GM23248 (cell line): Measurements from ENCODE around the gene PTPRN2. TPM values are rescaled to one million over a fixed set of nuclear protein-coding genes. Genes with fewer than 3 reads are reported as not detected.

Experiments
- DNase-seq: peaks from one replicate; pipeline ENCODE4 v3.0.0-alpha.2; 2015
- H2AFZ ChIP-seq: fragments of 200-600 bp; sonication (generic); 2 replicates; pipeline ENCODE4 v1.6.1; 2016; ENCODE audit warnings: antibody characterized with exemption
- H3F3A ChIP-seq: fragments of 200-600 bp; sonication (generic); 2 replicates; pipeline ENCODE4 v1.6.1; 2016; ENCODE audit warnings: mild to moderate bottlenecking, antibody characterized with exemption, mixed run types; ENCODE audit not compliant: insufficient read depth
- H3K27ac ChIP-seq: fragments of 200-600 bp; sonication (generic); 2 replicates; pipeline ENCODE4 v1.5.1; 2016; ENCODE audit warnings: mild to moderate bottlenecking
- H3K27me3 ChIP-seq: fragments of 200-600 bp; sonication (generic); replicated peaks from 2 replicates; pipeline ENCODE4 v1.6.1; 2016; ENCODE audit warnings: mild to moderate bottlenecking; ENCODE audit not compliant: insufficient read depth
- H3K36me3 ChIP-seq: fragments of 200-600 bp; sonication (generic); 2 replicates; pipeline ENCODE4 v1.6.1; 2016; ENCODE audit warnings: low read depth, mild to moderate bottlenecking
- H3K4me1 ChIP-seq: fragments of 200-600 bp; sonication (generic); 2 replicates; pipeline ENCODE4 v1.6.1; 2016; ENCODE audit warnings: mild to moderate bottlenecking; ENCODE audit not compliant: insufficient read depth
- H3K4me2 ChIP-seq: fragments of 200-600 bp; sonication (generic); one replicate; pipeline ENCODE4 v1.6.1; 2016; ENCODE audit warnings: mild to moderate bottlenecking; ENCODE audit not compliant: unreplicated experiment
- H3K4me3 ChIP-seq: fragments of 200-600 bp; sonication (generic); 2 replicates; pipeline ENCODE4 v1.5.1; 2016; ENCODE audit warnings: mild to moderate bottlenecking
- H3K79me2 ChIP-seq: fragments of 200-600 bp; sonication (generic); 2 replicates; pipeline ENCODE4 v1.6.1; 2016; ENCODE audit warnings: mild to moderate bottlenecking; ENCODE audit not compliant: insufficient read depth
- H3K9ac ChIP-seq: fragments of 200-600 bp; sonication (generic); 2 replicates; pipeline ENCODE4 v1.6.1; 2016; ENCODE audit warnings: mild to moderate bottlenecking
- H3K9me2 ChIP-seq: fragments of 200-600 bp; sonication (generic); 2 replicates; pipeline ENCODE4 v1.6.1; 2016; ENCODE audit warnings: mixed run types, mild to moderate bottlenecking, moderate library complexity; ENCODE audit not compliant: insufficient read depth
- H3K9me3 ChIP-seq: fragments of 200-600 bp; sonication (generic); one replicate; pipeline ENCODE4 v1.6.1; 2017; ENCODE audit warnings: low read depth
- H4K20me1 ChIP-seq: fragments of 200-600 bp; sonication (generic); 2 replicates; pipeline ENCODE4 v1.6.0; 2016; ENCODE audit not compliant: insufficient read depth
- EZH2 ChIP-seq: fragments of 200-600 bp; sonication (generic); IDR thresholded peaks from 2 replicates; pipeline ENCODE4 v1.6.1; 2018; ENCODE audit warnings: antibody characterized with exemption, mild to moderate bottlenecking; ENCODE audit not compliant: insufficient read depth, poor library complexity, severe bottlenecking
- EZH2phosphoT487 ChIP-seq: fragments of 200-600 bp; sonication (generic); IDR thresholded peaks from 2 replicates; pipeline ENCODE4 v1.6.1; 2018; ENCODE audit warnings: antibody characterized with exemption, moderate library complexity, mild to moderate bottlenecking, low read depth; ENCODE audit not compliant: insufficient read depth
- WGBS, 2 experiments: methylation state at CpG; one replicate each; pipeline ENCODE4 v1.1.6; 2015 to 2017; ENCODE audit warnings: low lambda C conversion rate in 2 of 2, low coverage in 1 of 2; ENCODE audit errors: missing lambda C conversion rate in 2 of 2; 5-methylcytosine and 5-hydroxymethylcytosine counted together
- in situ Hi-C: fragments of 300-500 bp; cut with MboI; formaldehyde crosslinking; loops from 2 replicates; pipeline ENCODE4 v1.15.0; 2020
- polyA plus RNA-seq: library from polyadenylated mRNA; unstranded; fragments of >200 nt; fragmentation: Nextera tagmentation; extraction: Ambion mirVana; gene quantifications from 2 replicates; pipeline ENCODE4 v1.2.1, GENCODE V29; 2016
- total RNA-seq: library from RNA; depleted of rRNA; stranded (reverse); fragments of >200 nt; shearing (Covaris generic); gene quantifications from 2 replicates; pipeline ENCODE4 v1.2.3, GENCODE V29; 2014

PTPRN2 gene
- total and polyA plus RNA-seq, 2 experiments from 2014 or later = 0.13 TPM; not detected in 1

- in situ Hi-C loops = no loop called here
- H3K36me3 ChIP-seq = no peaks in the 10 kb centered on the region
- H4K20me1 ChIP-seq = no peaks in the 10 kb centered on the region
- no peak overlapping the region for H3K27ac ChIP-seq
- H3K4me1 ChIP-seq = no peaks in the 10 kb centered on the region
- no peaks in the 10 kb centered on the region for H3F3A ChIP-seq
- H3K79me2 ChIP-seq = no peaks in the 10 kb centered on the region
- H3K4me2 ChIP-seq = no peak overlapping the region
- no peak overlapping the region for H3K9ac ChIP-seq
- H3K4me3 ChIP-seq = no peak overlapping the region
- no peaks in the 10 kb centered on the region for H3K9me3 ChIP-seq
- no peak overlapping the region for H2AFZ ChIP-seq
- DNase-seq = no peak
- H3K9me2 ChIP-seq = no peaks in the 10 kb centered on the region
- 24 to 29% methylated on average over 7 of the region's 7 CpGs for WGBS, 2 experiments
- no peak for TF ChIP-seq EZH2
- no peak for TF ChIP-seq EZH2phosphoT487
- no peaks in the 10 kb centered on the region for H3K27me3 ChIP-seq
Measured at GRCh38 chr7:158368449-158368848, 219.2 kb downstream of the PTPRN2 start.

- Histone ChIP-seq H3K36me3 (no peaks in the 10 kb centered on the region), H4K20me1 (no peaks in the 10 kb centered on the region), H3K27me3 (no peaks in the 10 kb centered on the region), H3K9ac (no peak overlapping the region), H3K27ac (no peak overlapping the region), H3F3A (no peaks in the 10 kb centered on the region), H3K9me3 (no peaks in the 10 kb centered on the region), H3K4me3 (no peak overlapping the region), H3K9me2 (no peaks in the 10 kb centered on the region), H3K4me2 (no peak overlapping the region), H3K4me1 (no peaks in the 10 kb centered on the region), H2AFZ (no peak overlapping the region), H3K79me2 (no peaks in the 10 kb centered on the region)
- WGBS, 2 experiments = 20 to 23% methylated on average over 3 of the region's 3 CpGs
- DNase-seq = no peak
- in situ Hi-C loops = no loop called here
- TF ChIP-seq EZH2phosphoT487 (no peak), EZH2 (no peak)
Measured at GRCh38 chr7:158367634-158367982, 220.0 kb downstream of the PTPRN2 start.

- DNase-seq = no peak
- Histone ChIP-seq H3K9me2 (no peaks in the 10 kb centered on the region), H3K4me3 (no peak overlapping the region), H3F3A (no peaks in the 10 kb centered on the region), H3K79me2 (no peaks in the 10 kb centered on the region), H3K36me3 (no peaks in the 10 kb centered on the region), H3K9me3 (no peaks in the 10 kb centered on the region), H2AFZ (no peak overlapping the region), H3K27me3 (no peaks in the 10 kb centered on the region), H3K4me2 (no peak overlapping the region), H3K4me1 (no peaks in the 10 kb centered on the region), H4K20me1 (no peaks in the 10 kb centered on the region), H3K27ac (no peak overlapping the region), H3K9ac (no peak overlapping the region)
- TF ChIP-seq EZH2phosphoT487 = no peak
- TF ChIP-seq EZH2 = no peak
- in situ Hi-C loops = no loop called here
- WGBS, 2 experiments = 34% methylated on average over 18 to 19 of the region's 19 CpGs
Measured at GRCh38 chr7:158366916-158367633, 220.5 kb downstream of the PTPRN2 start.

- no peaks in the 10 kb centered on the region for H4K20me1 ChIP-seq
- no peak overlapping the region for H3K4me3 ChIP-seq
- no peak overlapping the region for H3K9ac ChIP-seq
- in situ Hi-C loops = no loop called here
- H3K36me3 ChIP-seq = no peaks in the 10 kb centered on the region
- no peaks in the 10 kb centered on the region for H3K79me2 ChIP-seq
- no peak overlapping the region for H2AFZ ChIP-seq
- WGBS, 2 experiments = 9 to 11% methylated on average over 19 of the region's 19 CpGs
- H3K27me3 ChIP-seq = no peaks in the 10 kb centered on the region
- no peak for DNase-seq
- H3K9me2 ChIP-seq = no peaks in the 10 kb centered on the region
- H3K4me1 ChIP-seq = no peaks in the 10 kb centered on the region
- H3K4me2 ChIP-seq = no peak overlapping the region
- H3K9me3 ChIP-seq = no peaks in the 10 kb centered on the region
- TF ChIP-seq EZH2 = no peak
- no peak for TF ChIP-seq EZH2phosphoT487
- no peak overlapping the region for H3K27ac ChIP-seq
- no peaks in the 10 kb centered on the region for H3F3A ChIP-seq
Measured at GRCh38 chr7:158366346-158366745, 221.3 kb downstream of the PTPRN2 start.
